HS-27A (cell line): ENCODE measurements around the gene FAM174C.

Experiments
- DNase-seq: peaks from one replicate; pipeline ENCODE4 v3.0.0-alpha.2; 2012; ENCODE audit warnings: low read depth, missing footprints

FAM174C gene

GRCh38 chr19:1273263-1274041 is 1.9 kb upstream of the FAM174C start:
- DNase-seq, result no peak

DNA sequence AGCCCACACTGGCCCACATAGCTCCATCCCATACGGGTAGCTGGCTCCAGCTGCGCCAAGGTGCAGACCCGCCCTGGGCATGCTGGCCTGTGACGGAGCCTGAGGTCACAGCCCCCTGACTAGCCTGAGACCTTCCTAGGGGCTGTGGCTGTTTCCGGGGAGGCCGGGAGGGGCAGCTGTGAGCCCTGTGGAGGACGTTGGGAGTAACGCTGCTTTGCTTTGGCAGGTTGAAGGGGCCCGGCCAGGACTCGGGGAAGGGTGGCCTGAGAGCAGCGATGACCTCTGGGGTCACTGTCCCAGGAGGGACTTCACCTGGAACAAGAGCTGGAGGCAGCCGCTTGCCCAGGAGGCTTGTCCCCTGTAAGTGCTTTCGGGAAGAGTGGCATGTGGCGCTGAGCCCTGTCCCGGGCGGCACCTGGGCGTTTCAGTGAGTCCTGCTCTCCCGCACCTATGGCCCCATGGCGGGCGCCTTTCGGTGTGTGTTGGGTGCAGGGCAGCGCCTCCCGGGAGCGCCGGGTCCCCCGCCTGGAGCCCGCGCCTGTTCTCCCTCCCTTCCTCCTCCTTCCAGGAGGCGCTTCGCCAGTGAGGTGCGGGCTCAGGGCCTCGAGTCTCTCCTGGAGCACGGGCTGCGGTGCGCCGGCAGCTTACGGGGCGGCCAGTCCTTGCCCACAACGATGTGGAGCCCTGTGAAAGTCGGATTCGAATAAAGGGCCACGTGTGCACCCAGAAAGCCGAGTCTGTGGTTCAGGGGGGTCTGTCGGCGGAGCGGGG is 1.1 kb upstream of the FAM174C start:
- no peak for DNase-seq

DNA sequence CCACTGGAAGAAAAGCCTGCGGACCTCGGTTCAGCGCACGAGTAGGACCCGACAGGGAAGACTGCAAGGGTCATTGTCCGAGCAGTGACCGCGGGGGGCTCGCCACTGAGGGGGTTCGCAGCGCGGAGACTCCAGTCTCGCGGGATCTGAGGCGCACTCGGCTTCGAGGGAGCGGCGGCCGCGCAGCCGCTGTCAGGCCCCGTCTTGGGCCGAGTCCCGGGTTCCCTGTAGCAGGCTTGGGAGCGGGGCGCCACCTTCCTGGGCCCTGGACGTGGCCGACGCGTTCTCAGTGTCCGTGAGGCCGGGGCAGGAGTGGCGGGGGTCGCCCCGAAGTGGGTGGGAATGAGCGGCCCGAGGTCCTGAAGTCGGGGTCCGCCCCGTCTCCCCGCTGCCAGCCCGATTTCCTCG is 474 bp upstream of the FAM174C start:
- DNase-seq, result no peak

GRCh38 chr19:1275976-1276627 is 772 bp downstream of the FAM174C start:
- DNase-seq, result no peak

GRCh38 chr19:1276628-1277022 is 1.3 kb downstream of the FAM174C start:
- DNase-seq, result no peak

DNA sequence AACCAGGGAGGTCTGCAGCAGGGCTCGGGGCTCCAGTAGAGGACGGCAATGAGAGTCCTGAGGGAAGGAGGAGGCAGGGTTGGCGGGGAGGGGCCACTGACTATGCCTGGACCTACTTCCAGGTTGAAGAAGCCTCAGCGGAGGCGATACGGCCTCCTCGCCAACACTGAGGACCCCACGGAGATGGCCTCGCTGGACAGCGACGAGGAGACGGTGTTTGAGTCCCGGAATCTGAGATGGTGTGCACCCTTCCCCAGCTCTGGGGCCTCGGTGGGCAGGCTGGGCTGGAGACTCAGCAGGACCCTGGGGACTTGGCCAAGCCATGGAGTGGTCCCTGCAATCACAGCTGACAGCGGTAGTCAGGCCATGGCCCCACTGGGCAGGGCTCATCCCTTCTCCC is 1.7 kb downstream of the FAM174C start:
- DNase-seq, result no peak

GRCh38 chr19:1278074-1278473 is 2.7 kb downstream of the FAM174C start:
- DNase-seq, result no peak

DNA sequence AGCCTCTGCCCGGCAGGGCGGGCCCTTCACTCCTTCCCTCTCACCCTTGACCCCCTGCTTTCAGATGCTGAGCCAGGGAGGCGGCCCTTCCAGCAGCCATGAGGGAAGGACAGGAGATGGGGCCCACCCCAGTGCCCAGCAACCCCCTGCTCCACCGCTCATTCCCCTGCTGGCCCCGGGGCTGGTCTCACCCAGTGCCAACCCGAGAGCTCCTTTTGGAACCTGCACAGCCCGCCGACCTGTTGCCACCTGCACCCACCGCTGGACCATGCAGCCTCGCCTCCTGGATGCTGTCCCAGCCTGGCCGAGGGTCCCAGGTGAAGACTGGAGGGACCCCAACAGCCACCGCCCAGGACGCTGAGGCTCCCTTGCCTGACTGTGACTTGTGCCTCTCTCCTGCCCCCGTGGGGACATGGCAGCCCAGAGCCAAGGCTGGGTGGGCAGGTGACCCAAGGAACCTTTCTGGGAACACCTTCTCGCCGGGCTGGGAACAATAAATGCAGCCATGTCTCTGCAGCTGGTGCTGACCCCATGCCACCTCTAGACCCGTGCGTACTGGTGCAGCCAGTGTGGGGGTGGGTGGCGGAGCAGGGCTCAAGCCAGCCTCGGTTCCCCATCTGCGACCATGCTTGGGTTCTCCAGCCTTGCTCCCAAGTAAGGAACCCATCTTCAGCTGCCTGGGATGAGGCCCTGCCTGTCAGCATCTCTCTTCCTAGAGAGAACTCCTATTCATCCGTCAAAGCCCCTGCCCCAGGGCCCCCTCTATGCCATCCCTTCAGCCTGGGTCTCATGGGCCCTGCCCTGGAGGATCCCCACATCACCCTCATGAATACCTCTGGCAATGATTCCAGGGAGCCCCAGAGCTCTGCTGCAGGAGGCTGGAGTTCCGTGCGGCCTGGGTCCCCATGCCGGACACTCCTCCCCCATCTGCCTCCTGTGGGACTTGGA is 3.7 kb downstream of the FAM174C start:
- DNase-seq, result no peak

DNA sequence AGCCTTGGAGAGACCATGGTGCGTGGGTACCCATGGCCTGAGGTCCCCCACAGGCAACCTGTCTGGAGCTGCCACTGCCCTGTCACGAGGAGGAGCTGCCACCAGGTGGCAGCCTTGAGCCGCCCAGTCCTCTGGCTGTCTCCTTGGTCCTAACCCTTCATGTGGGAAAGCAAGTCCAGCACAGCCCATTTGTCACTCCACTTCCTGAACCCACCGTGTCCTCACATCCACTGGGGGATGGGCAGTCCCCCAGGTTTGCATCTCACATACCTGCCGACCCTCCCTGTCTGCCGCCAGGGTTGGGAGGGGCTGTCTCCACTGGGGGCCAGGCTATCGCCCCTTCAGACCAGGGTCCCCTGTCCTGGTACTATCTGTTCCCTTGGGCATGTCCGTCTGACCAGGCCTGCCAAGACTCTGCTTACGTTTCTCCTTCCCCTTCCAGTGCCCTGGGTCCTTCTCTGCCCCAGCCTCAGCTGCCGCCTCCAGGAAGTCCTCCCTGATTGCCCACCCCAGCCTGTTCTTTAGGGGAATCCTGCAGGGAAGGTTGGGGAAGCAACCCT is 4.5 kb downstream of the FAM174C start:
- peak; percentile 47 for DNase-seq

DNA sequence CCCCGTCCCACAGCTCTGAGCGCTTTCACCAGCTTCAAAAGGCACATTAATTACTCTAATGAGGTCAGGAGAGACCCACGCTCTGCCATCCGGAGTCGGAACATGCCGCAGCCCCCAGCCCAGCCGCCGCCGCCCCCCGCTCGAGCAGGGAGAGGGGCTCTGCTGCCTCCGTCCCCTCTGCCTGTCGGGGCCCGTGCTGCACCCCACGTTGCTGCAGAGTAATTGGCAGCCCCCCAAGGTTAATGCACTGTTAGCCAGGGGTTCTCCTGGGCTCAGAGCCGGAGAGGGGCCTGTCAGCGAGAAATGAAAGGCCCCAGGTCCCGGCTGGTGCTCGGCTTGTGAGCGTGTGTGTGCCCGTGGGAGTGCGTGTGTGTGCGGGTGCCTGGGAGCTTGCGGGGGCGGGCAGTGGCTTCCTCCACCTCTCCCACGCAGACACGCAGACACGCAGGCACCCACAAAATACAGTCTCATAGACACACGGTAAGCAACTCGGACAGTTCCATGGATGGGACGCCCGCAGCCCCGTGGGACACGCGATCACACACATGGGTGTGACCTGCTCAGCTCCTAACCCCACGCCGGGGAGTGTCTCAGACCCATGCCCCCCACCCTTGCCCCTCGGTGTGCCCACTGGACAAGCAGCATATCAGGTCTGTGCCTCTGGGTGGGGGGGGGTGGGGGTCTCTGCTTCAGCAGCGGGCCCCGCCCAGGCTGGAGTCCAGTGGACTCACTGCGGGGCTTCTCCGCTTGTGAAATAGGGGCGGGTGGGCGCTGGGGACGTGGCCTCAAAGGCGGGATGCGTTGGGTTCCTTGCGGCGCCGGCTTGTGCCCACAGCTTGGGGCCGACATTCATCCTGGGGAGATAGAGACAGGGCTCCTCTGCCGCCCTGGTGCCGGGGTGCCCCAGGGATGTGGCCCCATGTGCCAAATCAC is 5.6 kb downstream of the FAM174C start:
- DNase-seq, result no peak

DNA sequence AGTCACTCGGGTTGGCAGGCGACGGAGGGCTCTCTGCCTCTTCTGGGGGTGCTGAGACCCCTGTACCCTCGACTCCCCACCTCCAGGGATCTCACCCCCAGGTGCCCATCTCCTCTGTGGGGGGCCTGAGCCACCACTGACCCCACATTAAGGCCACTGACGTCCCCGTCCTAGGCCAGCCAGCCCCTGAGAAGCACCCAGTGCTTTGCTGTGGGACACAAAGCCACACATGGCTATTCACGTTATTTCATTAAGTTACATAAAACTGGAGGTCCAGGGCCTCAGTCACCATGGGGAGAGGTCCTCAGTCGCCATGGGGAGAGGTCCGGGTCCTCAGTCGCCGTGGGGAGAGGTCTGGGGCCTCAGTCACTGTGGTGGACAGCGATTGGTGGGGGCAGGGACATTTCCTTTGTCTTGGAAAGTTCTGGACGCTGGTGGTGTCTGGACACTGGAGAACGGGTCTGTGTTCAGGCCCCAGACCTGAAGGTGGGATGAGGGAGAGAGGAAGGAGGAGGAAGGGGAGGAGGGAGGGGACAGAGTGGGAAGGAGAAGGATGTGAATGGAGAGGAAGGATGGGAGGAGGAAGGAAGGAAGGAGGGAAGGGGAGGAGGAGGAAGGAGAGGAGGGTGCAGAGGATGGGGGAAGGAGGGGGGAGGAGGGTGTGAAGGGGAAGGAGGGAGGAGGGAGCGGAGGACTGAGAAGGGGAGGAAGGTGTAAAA is 6.4 kb downstream of the FAM174C start:
- no peak for DNase-seq

DNA sequence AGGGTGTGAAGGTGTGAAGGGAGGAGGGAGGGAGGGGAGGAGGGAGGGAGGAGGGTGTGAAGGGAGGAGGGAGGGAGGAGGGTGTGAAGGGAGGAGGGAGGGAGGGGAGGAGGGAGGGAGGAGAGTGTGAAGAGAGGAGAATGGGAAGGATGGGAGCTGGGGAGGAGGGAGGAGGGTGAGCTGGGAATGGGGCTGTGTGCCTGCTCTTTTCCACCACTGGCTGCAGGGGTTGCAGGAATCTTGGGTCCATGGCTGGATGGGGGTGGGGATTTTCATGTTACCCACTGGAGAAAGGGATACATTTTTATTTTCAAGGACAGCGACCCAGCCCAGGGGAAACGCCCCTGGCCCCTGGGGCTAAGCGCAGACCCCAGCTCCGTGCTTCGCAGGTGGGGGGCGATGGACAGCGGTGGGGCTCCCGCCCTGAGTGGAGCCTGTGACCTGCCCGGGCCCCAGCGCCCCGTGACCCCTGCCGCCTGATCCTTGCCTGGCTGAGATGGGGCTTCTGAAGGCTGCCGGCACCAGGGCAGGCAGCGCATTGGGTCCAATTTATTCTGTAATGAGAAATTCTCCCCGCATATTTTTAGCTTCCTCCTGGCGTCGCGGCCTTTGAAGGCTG is 7.4 kb downstream of the FAM174C start:
- DNase-seq, result no peak

DNA sequence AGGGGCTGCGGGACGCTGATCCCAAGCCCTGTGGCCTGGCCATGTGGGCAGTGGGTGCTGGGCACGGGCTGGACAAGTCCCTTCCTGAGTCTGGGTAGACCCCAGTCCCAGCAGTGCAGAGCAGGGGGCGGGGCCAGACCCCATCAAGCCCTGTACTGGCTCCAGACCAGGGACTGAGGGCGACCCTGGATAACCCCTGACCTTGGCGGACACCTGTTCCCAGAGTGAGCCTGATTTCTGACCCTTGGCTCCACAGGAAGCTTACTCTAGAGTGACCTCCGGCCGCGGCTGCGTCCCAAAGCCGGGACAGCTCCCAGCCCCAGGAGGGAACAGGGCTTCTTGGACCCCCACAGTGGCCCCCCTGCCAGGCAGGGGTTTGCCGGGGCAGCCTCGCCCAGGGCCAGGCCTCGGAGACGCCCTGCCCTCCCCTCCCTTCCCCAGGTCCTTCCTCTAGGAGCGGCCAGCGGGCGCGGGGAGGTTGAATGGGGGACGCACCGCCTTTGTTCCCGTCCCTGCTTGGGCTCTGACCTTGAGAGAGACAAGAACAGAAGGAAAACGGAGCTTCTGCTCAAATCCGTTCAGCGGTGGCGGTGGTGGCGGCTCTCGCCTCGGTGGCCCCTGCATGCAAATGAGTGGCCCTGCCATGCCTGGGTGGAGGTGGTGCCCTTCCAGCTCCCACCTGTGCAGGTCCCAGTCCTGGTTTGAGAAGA is 8.0 kb downstream of the FAM174C start:
- no peak for DNase-seq

- DNase-seq, result no peak
Measured at GRCh38 chr19:1283917-1284292, 8.6 kb downstream of the FAM174C start.

DNA sequence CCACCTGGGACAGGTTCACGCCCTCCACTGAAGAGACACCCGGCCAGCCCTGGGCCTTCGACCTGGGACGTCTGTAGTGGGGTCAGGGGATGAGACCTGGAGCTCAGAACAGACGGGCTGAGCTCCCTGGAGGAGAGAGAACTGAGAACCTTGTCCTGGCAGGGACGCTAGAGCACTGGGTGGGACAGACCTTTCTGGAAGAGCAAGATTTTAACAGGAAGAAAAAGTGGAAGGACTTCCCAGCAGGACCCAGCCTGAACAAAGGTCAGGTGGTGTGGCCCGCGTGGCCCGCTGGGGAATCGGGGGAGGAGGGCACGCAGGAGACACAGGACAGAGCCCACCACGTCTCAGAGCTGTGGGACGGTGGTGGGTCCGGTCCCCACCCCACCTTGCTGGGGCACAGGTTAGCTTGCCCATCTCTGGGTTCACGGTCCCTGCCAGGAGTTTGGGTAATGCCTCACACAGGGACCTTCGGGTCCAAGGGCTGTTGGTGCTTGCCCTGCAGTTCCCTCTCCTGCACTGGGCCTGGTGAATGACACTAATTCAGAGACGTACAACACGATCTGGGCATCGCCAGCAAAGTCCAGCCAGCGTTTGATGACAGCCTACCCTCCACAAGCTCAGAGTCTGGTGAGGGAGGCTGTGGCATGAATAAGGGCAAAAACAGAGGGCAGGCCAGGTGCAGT is 9.1 kb downstream of the FAM174C start:
- no peak for DNase-seq

GRCh38 chr19:1284979-1285736 is 9.8 kb downstream of the FAM174C start:
- no peak for DNase-seq

GRCh38 chr19:1285737-1286360 is 10.5 kb downstream of the FAM174C start, which contains the start of gene EFNA2:
EFNA2 (plus strand) TSS chr19:1285873; CDS start chr19:1286169, 296 bp downstream.
- DNase-seq, result no peak
